GM12891 (cell line): Measurements from ENCODE around the gene HNF4A.

Experiments used
- POLR2A ChIP-seq: IDR thresholded peaks from 2 replicates; pipeline ENCODE4 v1.6.1; 2011; ENCODE audit warnings: low read depth, low read length, control low read depth
- POLR2AphosphoS5 ChIP-seq: IDR thresholded peaks from 2 replicates; pipeline ENCODE4 v1.6.1; 2011; ENCODE audit warnings: low read depth, low read length, control low read depth

DNA sequence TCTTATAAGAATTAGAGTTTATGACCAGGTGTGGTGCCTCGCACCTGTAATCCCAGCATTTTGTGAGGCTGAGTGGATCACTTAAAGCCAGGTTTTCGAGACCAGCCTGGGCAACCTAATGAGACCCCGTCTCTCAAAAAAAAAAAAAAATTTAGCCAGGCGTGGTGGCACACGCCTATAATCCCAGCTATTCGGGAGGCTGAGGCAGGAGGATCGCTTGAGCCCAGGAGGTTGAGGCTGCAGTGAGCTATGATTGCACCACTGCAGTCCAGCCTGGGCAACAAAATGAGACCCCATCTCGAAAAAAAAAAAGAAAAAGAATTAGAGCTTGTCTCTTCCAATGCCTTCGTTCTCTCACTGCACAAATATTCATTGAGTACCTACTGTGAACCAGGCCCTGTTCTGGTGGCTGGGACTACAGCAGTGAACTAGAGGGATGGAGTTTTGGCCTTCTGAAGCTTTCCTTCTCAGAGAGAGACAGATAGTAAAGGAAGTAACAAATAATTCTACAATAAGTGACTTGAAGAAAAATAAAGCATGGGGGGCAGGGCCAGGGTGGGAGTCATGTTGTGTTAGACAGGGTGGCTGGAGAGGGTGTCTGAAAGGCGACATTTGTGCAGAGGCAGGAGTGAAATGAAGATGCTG, 56.4 kb downstream of the HNF4A start:
- TF ChIP-seq POLR2AphosphoS5: no peak
- TF ChIP-seq POLR2A: no peak
